PC-3 (cell line): Measurements from ENCODE around the gene TIAM2. TPM values are rescaled to one million over a fixed set of nuclear protein-coding genes. Genes with fewer than 3 reads are reported as not detected.

ENCODE experiments used
- ATAC-seq: fragments of 200-7000 bp; cut with Tn5 transposase; 2 replicates; pipeline ENCODE4 v1.9.1; 2020; ENCODE audit warnings: mild to moderate bottlenecking, moderate library complexity
- BruUV-seq: library from RNA; stranded (reverse); fragments of 400-500 nt; replicated peaks from 2 replicates; lab custom pipeline; 2021; lab: Mats Ljungman, UMichigan
- CTCF ChIA-PET: fragments of 300-600 bp; sonication (Branson Sonifier 250); formaldehyde crosslinking; loops from one replicate; lab custom pipeline; 2022; ENCODE audit warnings: antibody characterized with exemption; lab: Charles Lee
- POLR2A ChIA-PET: fragments of 300-600 bp; sonication (Branson Sonifier 250); formaldehyde crosslinking; loops from one replicate; lab custom pipeline; 2022; ENCODE audit warnings: antibody characterized with exemption; ENCODE audit not compliant: unreplicated experiment; lab: Charles Lee
- DNase-seq: peaks from one replicate; pipeline ENCODE4 v3.0.0-alpha.2; 2015
- H2AFZ ChIP-seq: fragments of 300-600 bp; sonication (generic); 2 replicates; pipeline ENCODE4 v1.6.0; 2016; ENCODE audit warnings: antibody characterized with exemption, low read length
- H3F3A ChIP-seq: fragments of 300-600 bp; sonication (generic); one replicate; pipeline ENCODE4 v1.6.0; 2017; ENCODE audit warnings: antibody characterized with exemption, low read length, control low read depth, mild to moderate bottlenecking; ENCODE audit not compliant: unreplicated experiment
- H3K27ac ChIP-seq: fragments of 300-600 bp; sonication (generic); 2 replicates; pipeline ENCODE4 v1.5.1; 2016; ENCODE audit warnings: mild to moderate bottlenecking, low read length
- H3K27me3 ChIP-seq: fragments of 300-600 bp; sonication (generic); 2 replicates; pipeline ENCODE4 v1.6.1; 2016; ENCODE audit warnings: low read length, mixed read lengths
- H3K36me3 ChIP-seq: fragments of 300-600 bp; sonication (generic); 2 replicates; pipeline ENCODE4 v1.6.1; 2016; ENCODE audit warnings: low read depth, mixed run types, low read length, mixed read lengths
- H3K4me1 ChIP-seq: fragments of 300-600 bp; sonication (generic); 2 replicates; pipeline ENCODE4 v1.5.1; 2016; ENCODE audit warnings: low read length; ENCODE audit not compliant: insufficient read depth
- H3K4me2 ChIP-seq: fragments of 300-600 bp; sonication (generic); 2 replicates; pipeline ENCODE4 v1.6.0; 2016; ENCODE audit warnings: low read length
- H3K4me3 ChIP-seq: fragments of 300-600 bp; sonication (generic); 2 replicates; pipeline ENCODE4 v1.5.1; 2016; ENCODE audit warnings: mild to moderate bottlenecking, low read length, mixed read lengths
- H3K79me2 ChIP-seq: fragments of 300-600 bp; sonication (generic); 2 replicates; pipeline ENCODE4 v1.6.1; 2017; ENCODE audit warnings: low read length, mixed read lengths
- H3K9ac ChIP-seq: fragments of 300-600 bp; sonication (generic); 2 replicates; pipeline ENCODE4 v1.6.0; 2016; ENCODE audit warnings: mild to moderate bottlenecking, low read length
- H3K9me2 ChIP-seq: fragments of 300-600 bp; sonication (generic); replicated peaks from 2 replicates; pipeline ENCODE4 v1.6.1; 2016; ENCODE audit warnings: mixed run types, low read length, mixed read lengths
- H3K9me3 ChIP-seq: fragments of 300-600 bp; sonication (generic); 2 replicates; pipeline ENCODE4 v1.6.1; 2016; ENCODE audit warnings: low read length, mixed read lengths
- H4K20me1 ChIP-seq: fragments of 300-600 bp; sonication (generic); 2 replicates; pipeline ENCODE4 v1.6.1; 2016; ENCODE audit warnings: low read length, mixed read lengths
- EZH2 ChIP-seq: fragments of 300-600 bp; sonication (generic); IDR thresholded peaks from one replicate; pipeline ENCODE4 v1.6.1; 2017; ENCODE audit warnings: antibody characterized with exemption, mild to moderate bottlenecking, low read length; ENCODE audit not compliant: unreplicated experiment
- EZH2phosphoT487 ChIP-seq: fragments of 300-600 bp; sonication (generic); IDR thresholded peaks from 2 replicates; pipeline ENCODE4 v1.6.1; 2018; ENCODE audit warnings: mild to moderate bottlenecking, antibody characterized with exemption, low read length, borderline replicate concordance
- intact Hi-C: fragments of 100-400 bp; cut with micrococcal nuclease; formaldehyde crosslinking; loops from 2 replicates; pipeline ENCODE4 v1.9.0; 2023
- total RNA-seq: library from RNA; depleted of rRNA; stranded (reverse); fragments of >200 nt; gene quantifications from 2 replicates; pipeline ENCODE4 v1.2.3, GENCODE V29; 2014
- TF ChIP-seq, protein P1 (sequence below): fragments of 300-600 bp; sonication (generic); conservative IDR thresholded peaks from 2 replicates; pipeline ENCODE4 v1.5.1; 2017; ENCODE audit warnings: antibody characterized with exemption, low read depth, mild to moderate bottlenecking, low read length

TIAM2 gene
- total RNA-seq, 1 experiment from 2014 or later: 4.5 TPM

DNA sequence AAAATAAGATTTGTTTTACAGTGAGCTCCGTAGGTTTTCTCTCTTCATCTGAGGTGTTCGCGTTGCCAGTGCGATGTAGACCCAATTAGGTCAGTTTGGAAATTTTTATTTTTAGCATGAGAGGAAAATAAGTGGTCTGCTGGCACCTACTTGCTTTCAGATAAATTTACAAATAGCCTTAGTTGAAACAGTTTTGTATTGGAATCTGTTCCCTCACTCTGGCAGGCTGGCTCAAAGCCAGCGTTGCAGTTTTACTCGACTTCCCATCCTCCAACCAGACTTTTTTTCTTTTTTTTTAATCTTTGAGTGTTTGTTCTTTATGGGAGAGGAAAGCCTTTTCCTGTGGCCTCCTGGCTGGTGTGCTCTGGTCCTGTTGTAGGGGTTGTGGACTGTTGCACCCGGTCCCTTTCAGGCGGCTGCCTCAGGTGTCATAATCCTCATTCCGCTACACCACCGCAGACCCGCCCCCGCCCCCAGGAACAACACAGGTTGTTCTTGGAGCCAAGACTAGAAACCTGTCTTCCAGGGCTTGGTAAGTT, 46.7 kb downstream of the TIAM2 start:
- intact Hi-C loops: no loop called here
- DNase-seq: no peak
- no peaks in the 10 kb centered on the region for H3K27me3 ChIP-seq
- TF ChIP-seq, protein P1, sequence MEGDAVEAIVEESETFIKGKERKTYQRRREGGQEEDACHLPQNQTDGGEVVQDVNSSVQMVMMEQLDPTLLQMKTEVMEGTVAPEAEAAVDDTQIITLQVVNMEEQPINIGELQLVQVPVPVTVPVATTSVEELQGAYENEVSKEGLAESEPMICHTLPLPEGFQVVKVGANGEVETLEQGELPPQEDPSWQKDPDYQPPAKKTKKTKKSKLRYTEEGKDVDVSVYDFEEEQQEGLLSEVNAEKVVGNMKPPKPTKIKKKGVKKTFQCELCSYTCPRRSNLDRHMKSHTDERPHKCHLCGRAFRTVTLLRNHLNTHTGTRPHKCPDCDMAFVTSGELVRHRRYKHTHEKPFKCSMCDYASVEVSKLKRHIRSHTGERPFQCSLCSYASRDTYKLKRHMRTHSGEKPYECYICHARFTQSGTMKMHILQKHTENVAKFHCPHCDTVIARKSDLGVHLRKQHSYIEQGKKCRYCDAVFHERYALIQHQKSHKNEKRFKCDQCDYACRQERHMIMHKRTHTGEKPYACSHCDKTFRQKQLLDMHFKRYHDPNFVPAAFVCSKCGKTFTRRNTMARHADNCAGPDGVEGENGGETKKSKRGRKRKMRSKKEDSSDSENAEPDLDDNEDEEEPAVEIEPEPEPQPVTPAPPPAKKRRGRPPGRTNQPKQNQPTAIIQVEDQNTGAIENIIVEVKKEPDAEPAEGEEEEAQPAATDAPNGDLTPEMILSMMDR: no peak
- TF ChIP-seq EZH2 (no peak), EZH2phosphoT487 (no peak)
- H3K4me2 ChIP-seq: no peak overlapping the region
- CTCF ChIA-PET: no interaction called here
- no TSS peak for BruUV-seq
- no peak overlapping the region for H3K27ac ChIP-seq
- POLR2A ChIA-PET: no interaction called here
- no peak overlapping the region for H2AFZ ChIP-seq
- no peaks in the 10 kb centered on the region for H3K36me3 ChIP-seq
- no peaks in the 10 kb centered on the region for H3K9me2 ChIP-seq
- no peaks in the 10 kb centered on the region for H3F3A ChIP-seq
- no peak for ATAC-seq
- H3K9ac ChIP-seq: no peak overlapping the region
- no peaks in the 10 kb centered on the region for H3K79me2 ChIP-seq
- H3K9me3 ChIP-seq: no peaks in the 10 kb centered on the region
- H3K4me1 ChIP-seq: no peaks in the 10 kb centered on the region
- no peaks in the 10 kb centered on the region for H4K20me1 ChIP-seq
- H3K4me3 ChIP-seq: no peak overlapping the region

DNA sequence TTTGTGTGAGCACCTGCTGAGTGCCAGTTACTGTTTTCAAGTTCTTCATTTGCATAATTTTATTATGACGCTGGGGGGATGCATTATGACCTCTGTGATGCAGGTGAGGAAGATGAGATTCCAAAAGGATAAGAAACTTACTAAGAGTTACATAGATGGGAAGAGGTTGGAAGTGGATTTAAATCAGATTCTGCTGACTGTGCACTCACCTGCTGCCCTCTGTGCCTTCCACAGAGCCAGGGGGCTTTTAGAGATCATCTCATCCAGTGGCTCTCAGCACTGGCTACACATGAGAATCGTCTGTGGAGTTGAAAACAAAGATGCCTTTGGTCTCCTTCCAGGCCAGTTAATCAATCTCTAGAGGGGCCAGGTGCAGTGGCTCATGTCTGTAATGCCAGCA, 47.9 kb downstream of the TIAM2 start:
- H3K4me2 ChIP-seq: no peak overlapping the region
- intact Hi-C loops: no loop called here
- no peak overlapping the region for H2AFZ ChIP-seq
- no peaks in the 10 kb centered on the region for H3K9me2 ChIP-seq
- no peaks in the 10 kb centered on the region for H3K27me3 ChIP-seq
- H3K4me1 ChIP-seq: no peaks in the 10 kb centered on the region
- POLR2A ChIA-PET: no interaction called here
- no peaks in the 10 kb centered on the region for H3K36me3 ChIP-seq
- ATAC-seq: no peak
- no peak for DNase-seq
- TF ChIP-seq, protein P1: no peak
- no peak for TF ChIP-seq EZH2phosphoT487
- no peak for TF ChIP-seq EZH2
- no TSS peak for BruUV-seq
- CTCF ChIA-PET: no interaction called here
- no peak overlapping the region for H3K9ac ChIP-seq
- H3F3A ChIP-seq: no peaks in the 10 kb centered on the region
- no peaks in the 10 kb centered on the region for H3K79me2 ChIP-seq
- no peak overlapping the region for H3K4me3 ChIP-seq
- no peaks in the 10 kb centered on the region for H4K20me1 ChIP-seq
- no peak overlapping the region for H3K27ac ChIP-seq
- H3K9me3 ChIP-seq: no peaks in the 10 kb centered on the region

DNA sequence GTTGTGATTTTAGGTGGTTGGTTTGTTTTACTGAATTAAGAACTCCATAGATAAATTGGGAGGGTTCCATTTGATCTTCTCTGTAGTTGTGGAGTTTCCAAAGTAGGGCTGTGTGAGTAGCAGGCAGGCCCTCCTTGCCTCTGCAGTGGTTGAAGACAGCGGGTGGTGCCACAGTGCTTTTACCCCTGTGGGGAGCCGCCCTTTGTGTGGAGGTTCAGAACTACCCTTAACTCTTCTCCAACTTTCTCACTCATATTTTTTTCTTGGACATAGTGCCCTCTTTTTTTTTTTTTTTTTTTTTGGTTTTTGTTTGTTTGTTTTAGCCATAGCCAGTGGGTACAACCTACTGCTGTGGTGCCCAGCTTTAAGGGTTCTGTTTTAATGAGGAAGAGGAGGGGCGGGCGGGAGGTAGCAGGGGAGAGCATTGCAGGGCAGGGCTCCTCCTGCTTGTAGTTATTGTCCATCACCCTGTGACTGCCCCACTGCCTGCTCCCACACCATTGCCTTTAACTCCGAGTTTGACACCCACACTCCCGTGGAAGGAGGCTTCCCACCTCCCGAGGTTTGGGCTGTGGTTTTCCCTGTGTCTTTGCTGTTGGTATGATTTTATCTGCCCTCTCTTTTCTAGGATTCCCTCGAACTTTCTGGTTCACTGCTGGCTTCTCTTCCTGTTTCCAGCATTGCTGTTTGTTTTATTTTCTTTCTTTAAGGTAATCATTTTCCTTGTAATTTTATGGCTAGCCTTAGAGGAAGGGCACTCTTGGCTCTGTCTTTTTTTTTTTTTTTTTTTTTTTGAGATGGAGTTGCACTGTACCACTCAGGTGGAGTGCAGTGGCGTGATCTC, 50.7 kb downstream of the TIAM2 start:
- H3K4me1 ChIP-seq: no peaks in the 10 kb centered on the region
- no peaks in the 10 kb centered on the region for H4K20me1 ChIP-seq
- H3K9me2 ChIP-seq: no peaks in the 10 kb centered on the region
- no peak overlapping the region for H3K9ac ChIP-seq
- no peaks in the 10 kb centered on the region for H3K9me3 ChIP-seq
- H3K27ac ChIP-seq: no peak overlapping the region
- H3F3A ChIP-seq: no peaks in the 10 kb centered on the region
- H3K4me3 ChIP-seq: no peak overlapping the region
- no peak for DNase-seq
- TF ChIP-seq, protein P1: no peak
- TF ChIP-seq EZH2 (no peak), EZH2phosphoT487 (no peak)
- BruUV-seq: no TSS peak
- no peak overlapping the region for H2AFZ ChIP-seq
- H3K4me2 ChIP-seq: no peak overlapping the region
- no peaks in the 10 kb centered on the region for H3K27me3 ChIP-seq
- intact Hi-C loops: no loop called here
- H3K79me2 ChIP-seq: no peaks in the 10 kb centered on the region
- POLR2A ChIA-PET: no interaction called here
- H3K36me3 ChIP-seq: no peaks in the 10 kb centered on the region
- ATAC-seq: no peak
- CTCF ChIA-PET: no interaction called here
